Liver (tissue), 3 donors: ENCODE measurements around the gene UBASH3B.

Experiments
- EGR1 ChIP-seq, 2 donors: IDR thresholded peaks; 2 replicates each; pipeline ENCODE4 v1.6.1; 2016 to 2018; ENCODE audit warnings: antibody characterized with exemption in 2 of 2, low read depth in 2 of 2
- GABPA ChIP-seq, 2 donors: IDR thresholded peaks in 1 of 2; conservative IDR thresholded peaks in 1 of 2; 2 replicates each; pipeline ENCODE4 v1.6.1; 2016; ENCODE audit warnings: antibody characterized with exemption in 2 of 2, mild to moderate bottlenecking in 1 of 2, moderate library complexity in 1 of 2
- JUND ChIP-seq, 2 donors: IDR thresholded peaks; 2 replicates each; pipeline ENCODE4 v1.6.1; 2016; ENCODE audit warnings: antibody characterized with exemption in 2 of 2
- RAD21 ChIP-seq, 2 donors: IDR thresholded peaks; 2 replicates each; pipeline ENCODE4 v1.6.1; 2016; ENCODE audit warnings: antibody characterized with exemption in 2 of 2, mild to moderate bottlenecking in 2 of 2
- TAF1 ChIP-seq: conservative IDR thresholded peaks from 2 replicates; pipeline ENCODE4 v1.6.1; 2016; ENCODE audit warnings: antibody characterized with exemption, mild to moderate bottlenecking
- TF ChIP-seq, protein P1 (sequence below): IDR thresholded peaks from 2 replicates; pipeline ENCODE4 v1.6.1; 2016; ENCODE audit warnings: antibody characterized with exemption
- TF ChIP-seq, protein P2 (sequence below): fragments of 150-350 bp; IDR thresholded peaks from 2 replicates; pipeline ENCODE4 v1.5.1; 2017; ENCODE audit warnings: improper control_type of control experiment, low read depth, low read length; ENCODE audit not compliant: missing input control
- TF ChIP-seq, protein P3 (sequence below): IDR thresholded peaks from 2 replicates; pipeline ENCODE4 v1.6.1; 2016; ENCODE audit warnings: antibody characterized with exemption
- TF ChIP-seq, protein P4 (sequence below): IDR thresholded peaks from 2 replicates; pipeline ENCODE4 v1.6.1; 2016; ENCODE audit warnings: antibody characterized with exemption
- donor health status: healthy.
- donor health status: healthy.

DNA sequence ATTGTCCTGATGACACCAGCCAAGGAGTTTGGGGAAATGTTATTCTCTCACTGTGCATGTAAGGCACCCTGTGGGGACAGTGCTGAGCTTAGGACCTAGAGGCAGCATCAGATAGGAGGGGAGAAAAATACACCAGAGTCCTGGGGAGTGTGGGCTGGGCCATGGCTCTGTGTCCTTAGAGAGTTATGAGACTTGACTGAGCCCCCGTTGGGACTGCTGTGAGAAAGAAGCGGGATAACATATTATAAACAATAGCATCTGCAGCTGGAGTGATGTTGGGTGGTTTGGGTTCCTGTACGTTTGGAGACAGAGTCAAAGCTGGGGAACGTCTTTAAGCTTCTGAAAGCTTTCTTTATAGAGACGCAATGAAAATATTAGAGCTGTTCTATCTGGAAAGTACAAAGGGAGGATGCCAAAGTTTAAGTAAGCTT is 91.8 kb downstream of the UBASH3B start:
- TF ChIP-seq, protein P1, sequence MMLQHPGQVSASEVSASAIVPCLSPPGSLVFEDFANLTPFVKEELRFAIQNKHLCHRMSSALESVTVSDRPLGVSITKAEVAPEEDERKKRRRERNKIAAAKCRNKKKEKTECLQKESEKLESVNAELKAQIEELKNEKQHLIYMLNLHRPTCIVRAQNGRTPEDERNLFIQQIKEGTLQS = no peak
- no peak for TF ChIP-seq GABPA (IDR thresholded peaks at IDR 0.05 in 1 of 2, conservative IDR thresholded peaks at IDR 0.05 in 1 of 2)
- TF ChIP-seq, protein P2, sequence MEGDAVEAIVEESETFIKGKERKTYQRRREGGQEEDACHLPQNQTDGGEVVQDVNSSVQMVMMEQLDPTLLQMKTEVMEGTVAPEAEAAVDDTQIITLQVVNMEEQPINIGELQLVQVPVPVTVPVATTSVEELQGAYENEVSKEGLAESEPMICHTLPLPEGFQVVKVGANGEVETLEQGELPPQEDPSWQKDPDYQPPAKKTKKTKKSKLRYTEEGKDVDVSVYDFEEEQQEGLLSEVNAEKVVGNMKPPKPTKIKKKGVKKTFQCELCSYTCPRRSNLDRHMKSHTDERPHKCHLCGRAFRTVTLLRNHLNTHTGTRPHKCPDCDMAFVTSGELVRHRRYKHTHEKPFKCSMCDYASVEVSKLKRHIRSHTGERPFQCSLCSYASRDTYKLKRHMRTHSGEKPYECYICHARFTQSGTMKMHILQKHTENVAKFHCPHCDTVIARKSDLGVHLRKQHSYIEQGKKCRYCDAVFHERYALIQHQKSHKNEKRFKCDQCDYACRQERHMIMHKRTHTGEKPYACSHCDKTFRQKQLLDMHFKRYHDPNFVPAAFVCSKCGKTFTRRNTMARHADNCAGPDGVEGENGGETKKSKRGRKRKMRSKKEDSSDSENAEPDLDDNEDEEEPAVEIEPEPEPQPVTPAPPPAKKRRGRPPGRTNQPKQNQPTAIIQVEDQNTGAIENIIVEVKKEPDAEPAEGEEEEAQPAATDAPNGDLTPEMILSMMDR = no peak
- TF ChIP-seq, protein P3, sequence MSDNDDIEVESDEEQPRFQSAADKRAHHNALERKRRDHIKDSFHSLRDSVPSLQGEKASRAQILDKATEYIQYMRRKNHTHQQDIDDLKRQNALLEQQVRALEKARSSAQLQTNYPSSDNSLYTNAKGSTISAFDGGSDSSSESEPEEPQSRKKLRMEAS = no peak
- TF ChIP-seq EGR1 (IDR thresholded peaks at IDR 0.05; ENCODE audit: low read depth in 2 of 2) = no peak
- TF ChIP-seq, protein P4, sequence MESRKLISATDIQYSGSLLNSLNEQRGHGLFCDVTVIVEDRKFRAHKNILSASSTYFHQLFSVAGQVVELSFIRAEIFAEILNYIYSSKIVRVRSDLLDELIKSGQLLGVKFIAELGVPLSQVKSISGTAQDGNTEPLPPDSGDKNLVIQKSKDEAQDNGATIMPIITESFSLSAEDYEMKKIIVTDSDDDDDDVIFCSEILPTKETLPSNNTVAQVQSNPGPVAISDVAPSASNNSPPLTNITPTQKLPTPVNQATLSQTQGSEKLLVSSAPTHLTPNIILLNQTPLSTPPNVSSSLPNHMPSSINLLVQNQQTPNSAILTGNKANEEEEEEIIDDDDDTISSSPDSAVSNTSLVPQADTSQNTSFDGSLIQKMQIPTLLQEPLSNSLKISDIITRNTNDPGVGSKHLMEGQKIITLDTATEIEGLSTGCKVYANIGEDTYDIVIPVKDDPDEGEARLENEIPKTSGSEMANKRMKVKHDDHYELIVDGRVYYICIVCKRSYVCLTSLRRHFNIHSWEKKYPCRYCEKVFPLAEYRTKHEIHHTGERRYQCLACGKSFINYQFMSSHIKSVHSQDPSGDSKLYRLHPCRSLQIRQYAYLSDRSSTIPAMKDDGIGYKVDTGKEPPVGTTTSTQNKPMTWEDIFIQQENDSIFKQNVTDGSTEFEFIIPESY = no peak
- TF ChIP-seq TAF1 = no peak
- TF ChIP-seq JUND (IDR thresholded peaks at IDR 0.05) = no peak
- TF ChIP-seq RAD21 (IDR thresholded peaks at IDR 0.05) = no peak
